Activated T-helper 17 cell treated with anti-CD3 and anti-CD28 coated beads, Interleukin-2, amount 50 U/mL, for 72 hours (primary cell): ENCODE data around the gene RAB6B. TPM values are rescaled to one million over a fixed set of nuclear protein-coding genes. Genes with fewer than 3 reads are reported as not detected.

Experiments
- ATAC-seq: fragments of 150-1000 bp; cut with Tn5 transposase; replicated peaks from 2 replicates; pipeline ENCODE4 v1.10.0; 2021; ENCODE audit warnings: mild to moderate bottlenecking, moderate library complexity
- H3K27ac Mint-ChIP-seq: one replicate; pipeline ENCODE4 v1.8.0; 2022; ENCODE audit warnings: mixed read lengths
- H3K27me3 Mint-ChIP-seq: one replicate; pipeline ENCODE4 v1.8.0; 2022; ENCODE audit warnings: mixed read lengths
- H3K36me3 Mint-ChIP-seq: one replicate; pipeline ENCODE4 v1.8.0; 2022; ENCODE audit warnings: low read depth, mild to moderate bottlenecking, mixed read lengths
- H3K4me1 Mint-ChIP-seq: one replicate; pipeline ENCODE4 v1.8.0; 2022; ENCODE audit warnings: mixed read lengths
- H3K4me3 Mint-ChIP-seq: one replicate; pipeline ENCODE4 v1.8.0; 2022; ENCODE audit warnings: mild to moderate bottlenecking, mixed read lengths
- H3K9me3 Mint-ChIP-seq: one replicate; pipeline ENCODE4 v1.8.0; 2022; ENCODE audit warnings: mixed read lengths
- total RNA-seq, 2 donors: library from RNA; stranded (reverse); gene quantifications; one replicate each; pipeline ENCODE4 v1.2.3, GENCODE V29; 2022

Gene RAB6B
- total RNA-seq, 2 donors from 2014 or later: 0.19 to 3.1 TPM

- no peak for ATAC-seq
- H3K4me1 Mint-ChIP-seq: peaks cover 6% of the 10 kb centered on the region
- peak overlapping the region; percentile 5 for H3K27ac Mint-ChIP-seq
- peaks cover 5% of the 10 kb centered on the region for H3K27me3 Mint-ChIP-seq
- no peaks in the 10 kb centered on the region for H3K36me3 Mint-ChIP-seq
- peaks cover under 1% of the 10 kb centered on the region for H3K9me3 Mint-ChIP-seq
- no peak overlapping the region for H3K4me3 Mint-ChIP-seq
Measured at GRCh38 chr3:133883641-133884040, 12.0 kb downstream of the RAB6B start.

GRCh38 chr3:133882986-133883586 is 12.6 kb downstream of the RAB6B start:
- Mint-ChIP-seq H3K4me1 (peaks cover 6% of the 10 kb centered on the region), H3K9me3 (peaks cover 5% of the 10 kb centered on the region), H3K4me3 (no peak overlapping the region), H3K27ac (peak overlapping the region; percentile 73), H3K27me3 (peaks cover 5% of the 10 kb centered on the region), H3K36me3 (no peaks in the 10 kb centered on the region)
- ATAC-seq: no peak

GRCh38 chr3:133881939-133882825 is 13.5 kb downstream of the RAB6B start:
- H3K36me3 Mint-ChIP-seq: no peaks in the 10 kb centered on the region
- ATAC-seq: peak; percentile 69
- H3K27me3 Mint-ChIP-seq: peaks cover 5% of the 10 kb centered on the region
- H3K9me3 Mint-ChIP-seq: peaks cover 5% of the 10 kb centered on the region
- H3K4me1 Mint-ChIP-seq: peaks cover 6% of the 10 kb centered on the region
- H3K27ac Mint-ChIP-seq: peak overlapping the region; percentile 73
- H3K4me3 Mint-ChIP-seq: peak overlapping the region; percentile 18

- Mint-ChIP-seq H3K9me3 (peaks cover 9% of the 10 kb centered on the region), H3K27me3 (peaks cover 10% of the 10 kb centered on the region), H3K4me3 (peak overlapping the region; percentile 18), H3K27ac (peak overlapping the region; percentile 73), H3K36me3 (no peaks in the 10 kb centered on the region), H3K4me1 (peaks cover 6% of the 10 kb centered on the region)
- ATAC-seq: peak; percentile 44
Measured at GRCh38 chr3:133881492-133881891, 14.2 kb downstream of the RAB6B start.

- no peak for ATAC-seq
- H3K27ac Mint-ChIP-seq: peak overlapping the region; percentile 73
- peaks cover 10% of the 10 kb centered on the region for H3K27me3 Mint-ChIP-seq
- no peaks in the 10 kb centered on the region for H3K36me3 Mint-ChIP-seq
- peaks cover 6% of the 10 kb centered on the region for H3K4me1 Mint-ChIP-seq
- H3K9me3 Mint-ChIP-seq: peaks cover 9% of the 10 kb centered on the region
- peak overlapping the region; percentile 18 for H3K4me3 Mint-ChIP-seq
Measured at GRCh38 chr3:133880886-133881455, 14.7 kb downstream of the RAB6B start.

- Mint-ChIP-seq H3K4me1 (peaks cover 6% of the 10 kb centered on the region), H3K27me3 (peaks cover 8% of the 10 kb centered on the region), H3K9me3 (peaks cover 9% of the 10 kb centered on the region), H3K27ac (peak overlapping the region; percentile 73), H3K36me3 (no peaks in the 10 kb centered on the region), H3K4me3 (peak overlapping the region; percentile 18)
- peak; percentile 82 for ATAC-seq
Measured at GRCh38 chr3:133880287-133880686, 15.4 kb downstream of the RAB6B start.

GRCh38 chr3:133878518-133878917 is 17.2 kb downstream of the RAB6B start:
- Mint-ChIP-seq H3K27me3 (peaks cover 7% of the 10 kb centered on the region), H3K4me1 (peaks cover 6% of the 10 kb centered on the region), H3K27ac (no peak overlapping the region), H3K9me3 (peaks cover 9% of the 10 kb centered on the region), H3K36me3 (no peaks in the 10 kb centered on the region), H3K4me3 (no peak overlapping the region)
- no peak for ATAC-seq

GRCh38 chr3:133877221-133877620 is 18.5 kb downstream of the RAB6B start:
- Mint-ChIP-seq H3K9me3 (peaks cover 9% of the 10 kb centered on the region), H3K27me3 (peaks cover 7% of the 10 kb centered on the region), H3K4me1 (peaks cover 4% of the 10 kb centered on the region), H3K27ac (no peak overlapping the region), H3K4me3 (no peak overlapping the region), H3K36me3 (no peaks in the 10 kb centered on the region)
- ATAC-seq: no peak

- H3K27me3 Mint-ChIP-seq: peaks cover 13% of the 10 kb centered on the region
- ATAC-seq: no peak
- H3K36me3 Mint-ChIP-seq: no peaks in the 10 kb centered on the region
- no peak overlapping the region for H3K4me3 Mint-ChIP-seq
- no peak overlapping the region for H3K27ac Mint-ChIP-seq
- no peaks in the 10 kb centered on the region for H3K4me1 Mint-ChIP-seq
- peaks cover 9% of the 10 kb centered on the region for H3K9me3 Mint-ChIP-seq
Measured at GRCh38 chr3:133874761-133875438, 20.8 kb downstream of the RAB6B start.

- peaks cover 13% of the 10 kb centered on the region for H3K27me3 Mint-ChIP-seq
- peak; percentile 84 for ATAC-seq
- no peaks in the 10 kb centered on the region for H3K36me3 Mint-ChIP-seq
- no peak overlapping the region for H3K4me3 Mint-ChIP-seq
- H3K9me3 Mint-ChIP-seq: peaks cover 9% of the 10 kb centered on the region
- H3K4me1 Mint-ChIP-seq: no peaks in the 10 kb centered on the region
- H3K27ac Mint-ChIP-seq: no peak overlapping the region
Measured at GRCh38 chr3:133874344-133874743, 21.3 kb downstream of the RAB6B start.

GRCh38 chr3:133872781-133873180 is 22.9 kb downstream of the RAB6B start:
- no peak for ATAC-seq
- Mint-ChIP-seq H3K9me3 (peaks cover 4% of the 10 kb centered on the region), H3K36me3 (no peaks in the 10 kb centered on the region), H3K27ac (no peak overlapping the region), H3K27me3 (peaks cover 17% of the 10 kb centered on the region), H3K4me1 (no peaks in the 10 kb centered on the region), H3K4me3 (no peak overlapping the region)

- H3K36me3 Mint-ChIP-seq: no peaks in the 10 kb centered on the region
- no peaks in the 10 kb centered on the region for H3K4me1 Mint-ChIP-seq
- H3K27me3 Mint-ChIP-seq: peaks cover 17% of the 10 kb centered on the region
- ATAC-seq: no peak
- no peak overlapping the region for H3K4me3 Mint-ChIP-seq
- no peak overlapping the region for H3K27ac Mint-ChIP-seq
- H3K9me3 Mint-ChIP-seq: peaks cover 4% of the 10 kb centered on the region
Measured at GRCh38 chr3:133872161-133872560, 23.5 kb downstream of the RAB6B start.

GRCh38 chr3:133871368-133872090 is 24.2 kb downstream of the RAB6B start:
- no peak for ATAC-seq
- H3K4me3 Mint-ChIP-seq: no peak overlapping the region
- no peaks in the 10 kb centered on the region for H3K4me1 Mint-ChIP-seq
- H3K27me3 Mint-ChIP-seq: peaks cover 13% of the 10 kb centered on the region
- H3K9me3 Mint-ChIP-seq: no peaks in the 10 kb centered on the region
- no peak overlapping the region for H3K27ac Mint-ChIP-seq
- no peaks in the 10 kb centered on the region for H3K36me3 Mint-ChIP-seq

GRCh38 chr3:133870822-133871221 is 24.9 kb downstream of the RAB6B start:
- ATAC-seq: no peak
- Mint-ChIP-seq H3K9me3 (no peaks in the 10 kb centered on the region), H3K27me3 (peaks cover 13% of the 10 kb centered on the region), H3K36me3 (no peaks in the 10 kb centered on the region), H3K27ac (no peak overlapping the region), H3K4me1 (no peaks in the 10 kb centered on the region), H3K4me3 (no peak overlapping the region)
